ENCODE measurements around the gene LIG4. TPM values are rescaled to one million over a fixed set of nuclear protein-coding genes. Genes with fewer than 3 reads are reported as not detected.

The LIG4 gene
- total RNA-seq, 1 experiment from 2014 or later = 5.1 TPM

- DNase-seq (ENCODE audit: low spot score) = no peak
These were observed 20.9 kb downstream of the LIG4 start for GRCh38 chr13:108194435-108194936.

GRCh38 chr13:108193806-108194205 is 21.5 kb downstream of the LIG4 start:
- DNase-seq (ENCODE audit: low spot score) = no peak

GRCh38 chr13:108190897-108191296 is 24.4 kb downstream of the LIG4 start:
- no peak for DNase-seq (ENCODE audit: low spot score)

GRCh38 chr13:108188260-108188659 is 27.1 kb downstream of the LIG4 start:
- no peak for DNase-seq (ENCODE audit: low spot score)

GRCh38 chr13:108185223-108185622 is 30.1 kb downstream of the LIG4 start:
- DNase-seq (ENCODE audit: low spot score) = no peak

- DNase-seq (ENCODE audit: low spot score) = no peak
These were observed 32.7 kb downstream of the LIG4 start for GRCh38 chr13:108182652-108183051.

- no peak for DNase-seq (ENCODE audit: low spot score)
These were observed 37.3 kb downstream of the LIG4 start for GRCh38 chr13:108178078-108178477.

GRCh38 chr13:108176685-108177274 is 38.6 kb downstream of the LIG4 start:
- DNase-seq (ENCODE audit: low spot score) = no peak

- DNase-seq (ENCODE audit: low spot score) = no peak
These were observed 46.4 kb downstream of the LIG4 start for GRCh38 chr13:108168929-108169328.

GRCh38 chr13:108166078-108166477 is 49.3 kb downstream of the LIG4 start:
- no peak for DNase-seq (ENCODE audit: low spot score)

- DNase-seq (ENCODE audit: low spot score) = no peak
These were observed 56.6 kb downstream of the LIG4 start for GRCh38 chr13:108158746-108159145.

Other genes with a start within 250 kb of the LIG4 start
- 2.5 and 5.5 TPM in 2 replicates for gene ABHD13, start 2.9 kb upstream of the LIG4 start, total RNA-seq (2014; rRNA removed; shearing (Covaris generic))
- gene TNFSF13B, start 54.2 kb upstream of the LIG4 start, total RNA-seq (2014; rRNA removed; shearing (Covaris generic)) = 1.1 and 1.5 TPM in 2 replicates